GM23248 (cell line): ENCODE measurements around the gene PIP4K2C.

ENCODE experiments used
- EZH2 ChIP-seq: fragments of 200-600 bp; sonication (generic); IDR thresholded peaks from 2 replicates; pipeline ENCODE4 v1.6.1; 2018; ENCODE audit warnings: antibody characterized with exemption, mild to moderate bottlenecking; ENCODE audit not compliant: insufficient read depth, poor library complexity, severe bottlenecking
- EZH2phosphoT487 ChIP-seq: fragments of 200-600 bp; sonication (generic); IDR thresholded peaks from 2 replicates; pipeline ENCODE4 v1.6.1; 2018; ENCODE audit warnings: antibody characterized with exemption, moderate library complexity, mild to moderate bottlenecking, low read depth; ENCODE audit not compliant: insufficient read depth

DNA sequence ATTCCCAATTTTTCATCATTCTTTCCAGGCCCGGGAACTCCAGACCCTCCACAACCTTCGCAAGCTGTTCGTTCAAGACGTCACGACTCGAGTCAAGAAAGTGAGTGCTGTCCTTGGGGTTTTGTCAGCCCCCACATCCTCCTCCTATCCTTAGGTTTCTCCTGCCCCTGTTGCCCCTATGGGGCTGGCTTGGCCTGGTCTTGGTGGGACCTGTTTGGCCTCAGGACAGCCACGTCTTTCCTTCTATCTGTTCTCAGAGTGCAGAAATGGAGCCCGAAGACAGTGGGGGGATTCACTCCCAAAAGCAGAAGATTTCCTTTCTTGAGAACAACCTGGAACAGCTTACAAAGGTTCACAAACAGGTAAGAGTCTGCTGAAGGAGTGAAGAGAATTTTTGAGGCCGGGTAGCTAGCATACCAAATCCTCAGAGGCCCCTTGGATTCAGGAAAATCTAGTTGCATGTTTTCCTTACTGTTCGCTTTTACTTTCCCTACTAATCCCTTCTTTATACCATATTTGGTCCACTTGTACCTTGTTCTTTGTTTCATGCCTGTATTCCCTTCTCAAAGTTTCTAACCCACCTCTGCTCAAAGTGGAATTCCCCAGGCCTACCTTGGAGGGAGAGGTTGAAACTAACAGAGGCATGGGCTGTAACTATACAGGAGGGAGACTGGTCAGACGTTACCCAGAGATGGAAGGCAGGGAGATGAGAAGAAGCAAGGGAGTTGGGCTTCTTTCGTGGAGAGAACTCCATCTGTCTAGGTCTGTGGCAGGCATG, 12.8 kb upstream of the PIP4K2C start:
- no peak for TF ChIP-seq EZH2
- TF ChIP-seq EZH2phosphoT487 = no peak
